IPS-NIHi7 (cell line): Measurements from ENCODE around the gene ALOXE3.
"Not testable (repeated sequence)": the region's sequence is repeated elsewhere in the genome, so short reads cannot be mapped to it uniquely, and the experiment has no call there.

Experiments used
- DNase-seq: peaks from one replicate; pipeline ENCODE4 v3.0.0; 2012; ENCODE audit warnings: mixed read lengths; ENCODE audit errors: extremely low spot score

Gene ALOXE3

DNA sequence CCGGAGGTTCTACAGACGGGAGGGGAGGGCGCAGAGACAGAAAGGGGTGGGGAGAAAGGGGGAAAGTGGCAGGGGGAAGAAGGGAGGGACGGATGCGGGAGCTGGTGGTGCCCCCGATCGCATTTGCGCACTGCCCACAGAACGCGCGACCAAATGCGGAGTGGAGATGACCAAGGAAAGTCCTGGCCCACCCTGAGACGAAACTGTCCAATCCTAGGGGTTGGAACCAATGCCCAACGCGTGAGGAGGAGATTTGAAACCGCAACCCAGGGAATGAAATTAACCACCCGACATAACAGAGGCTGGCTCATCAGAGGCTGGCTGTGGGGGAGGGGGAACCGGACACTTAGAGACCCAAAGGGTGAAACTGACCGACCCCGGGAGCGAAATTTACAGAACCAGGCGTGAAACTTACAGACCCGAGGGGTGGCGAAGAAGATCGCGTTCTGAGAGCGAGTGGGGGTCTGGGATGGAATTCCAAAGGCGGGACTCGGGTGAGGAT, 4.2 kb upstream of the ALOXE3 start:
- no peak for DNase-seq

- DNase-seq, result peak; percentile 67
Measured at GRCh38 chr17:8121681-8122421, 3.5 kb upstream of the ALOXE3 start.

DNA sequence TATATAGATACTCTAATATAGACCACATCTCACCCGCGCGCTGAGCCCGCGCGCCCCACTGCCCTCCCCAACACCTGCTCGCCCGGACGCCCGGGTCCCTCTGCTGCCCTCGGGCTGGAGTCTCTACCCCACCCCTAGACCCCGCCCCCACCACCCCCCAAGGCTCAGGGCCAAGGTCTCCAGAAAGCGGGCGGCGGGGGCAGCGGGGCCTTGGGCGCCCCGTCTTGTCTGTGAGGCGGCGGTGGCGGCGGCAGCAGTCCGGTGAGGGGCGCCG, 3.0 kb upstream of the ALOXE3 start:
- DNase-seq, result no peak

GRCh38 chr17:8120520-8121406, 2.4 kb upstream of the ALOXE3 start:
- DNase-seq, result peak; percentile 45

- DNase-seq, result no peak
Measured at GRCh38 chr17:8119581-8120519, 1.5 kb upstream of the ALOXE3 start.

DNA sequence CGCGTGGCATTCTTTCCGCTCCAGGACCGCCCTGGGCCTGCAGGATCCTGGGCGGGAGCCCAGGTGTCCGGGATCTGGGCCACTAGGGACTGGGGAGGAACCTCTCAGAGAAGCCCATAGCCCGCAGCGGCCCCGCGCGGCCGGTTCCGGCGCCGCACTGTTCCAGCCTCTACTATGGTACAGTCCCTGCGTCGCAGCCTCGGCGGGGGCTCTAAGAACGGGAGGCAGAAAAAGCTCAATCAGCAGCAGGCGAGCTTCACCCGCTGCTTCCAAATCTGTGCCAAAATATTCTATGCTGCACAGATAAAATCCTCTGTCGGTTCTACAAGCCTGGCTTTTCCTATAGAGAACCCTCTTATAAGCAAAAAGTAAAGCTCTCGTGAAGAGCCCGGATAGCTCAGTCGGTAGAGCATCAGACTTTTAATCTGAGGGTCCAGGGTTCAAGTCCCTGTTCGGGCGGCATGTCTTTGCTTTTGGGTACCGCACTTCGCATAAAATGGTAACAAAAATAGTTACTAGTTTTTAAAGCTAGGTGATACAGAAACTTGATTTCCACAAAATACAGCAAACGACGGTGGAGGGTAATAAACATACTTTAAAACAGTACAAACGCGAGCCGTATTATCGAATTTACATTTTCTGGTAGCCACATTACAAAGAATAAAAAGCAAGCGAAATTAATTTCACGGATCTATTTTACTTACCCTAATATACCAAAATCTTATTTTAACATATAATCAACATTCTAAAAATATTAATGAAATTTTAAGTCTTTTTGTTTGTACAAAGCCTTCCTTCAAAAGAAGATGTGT, 661 bp upstream of the ALOXE3 start:
- peak; percentile 78 for DNase-seq

- no peak for DNase-seq
Measured at GRCh38 chr17:8117367-8117979, 841 bp downstream of the ALOXE3 start.

DNA sequence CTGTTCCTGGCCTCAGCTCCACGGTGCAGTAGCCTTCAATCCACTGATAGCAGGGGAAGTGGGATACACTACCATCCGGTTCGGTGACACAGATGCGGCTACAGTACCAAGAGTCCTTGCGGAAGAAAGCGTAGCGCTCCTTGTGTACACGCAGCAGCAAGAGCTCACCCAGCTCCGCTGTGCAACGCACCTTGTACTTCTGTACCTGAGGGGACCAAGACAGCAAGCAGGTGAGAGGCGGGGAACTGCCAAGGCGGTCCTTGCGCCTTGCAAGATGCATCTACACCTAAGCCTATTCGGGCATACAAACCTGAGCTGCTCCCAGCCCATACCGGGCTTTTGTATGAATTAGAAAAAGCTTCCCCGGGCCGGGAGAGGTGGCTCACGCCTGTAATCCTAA, 1.5 kb downstream of the ALOXE3 start:
- no peak for DNase-seq

DNA sequence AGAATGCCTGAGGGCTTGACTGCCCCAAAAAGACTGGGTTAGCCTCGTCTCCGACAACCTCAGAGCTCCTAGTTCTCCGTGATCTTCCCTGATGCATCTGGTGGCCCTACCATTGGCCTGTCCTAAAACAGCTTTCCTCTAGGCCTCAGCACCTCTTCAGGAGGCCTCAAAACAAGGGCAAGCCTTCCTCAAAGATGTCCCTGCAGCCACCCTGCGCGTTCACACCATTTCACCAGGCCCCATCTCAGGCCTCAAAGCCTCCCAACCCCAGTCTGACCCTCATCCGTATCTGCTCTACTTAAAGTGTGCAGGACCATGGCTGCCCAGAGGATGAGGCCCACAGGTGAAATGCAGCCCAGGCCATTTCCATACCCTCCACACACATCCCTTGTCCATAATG, 7.4 kb downstream of the ALOXE3 start:
- DNase-seq, result no peak

DNA sequence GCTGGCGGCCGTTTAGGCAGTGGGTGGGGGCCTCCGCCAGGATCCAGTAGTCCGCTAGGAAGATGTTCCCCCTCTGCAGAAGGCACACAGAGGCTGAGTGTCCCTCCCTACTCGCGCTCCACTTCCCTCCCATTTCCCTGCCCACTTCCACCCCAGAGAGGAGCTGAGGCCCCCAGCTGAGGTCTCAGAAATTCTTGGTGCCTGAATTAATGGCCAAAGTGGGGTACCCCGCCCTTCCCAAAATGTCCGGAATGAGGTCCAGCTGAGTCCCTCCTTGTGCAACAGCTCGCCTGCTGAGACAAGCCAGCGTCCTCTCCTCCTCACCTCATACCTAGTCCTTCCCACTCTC, 7.9 kb downstream of the ALOXE3 start:
- DNase-seq, result no peak

- DNase-seq, result peak; percentile 87
Measured at GRCh38 chr17:8109661-8110455, 8.5 kb downstream of the ALOXE3 start.

GRCh38 chr17:8108972-8109660, 9.2 kb downstream of the ALOXE3 start:
- no peak for DNase-seq

- DNase-seq, result not testable (repeated sequence)
Measured at GRCh38 chr17:8106980-8107379, 11.3 kb downstream of the ALOXE3 start.

DNA sequence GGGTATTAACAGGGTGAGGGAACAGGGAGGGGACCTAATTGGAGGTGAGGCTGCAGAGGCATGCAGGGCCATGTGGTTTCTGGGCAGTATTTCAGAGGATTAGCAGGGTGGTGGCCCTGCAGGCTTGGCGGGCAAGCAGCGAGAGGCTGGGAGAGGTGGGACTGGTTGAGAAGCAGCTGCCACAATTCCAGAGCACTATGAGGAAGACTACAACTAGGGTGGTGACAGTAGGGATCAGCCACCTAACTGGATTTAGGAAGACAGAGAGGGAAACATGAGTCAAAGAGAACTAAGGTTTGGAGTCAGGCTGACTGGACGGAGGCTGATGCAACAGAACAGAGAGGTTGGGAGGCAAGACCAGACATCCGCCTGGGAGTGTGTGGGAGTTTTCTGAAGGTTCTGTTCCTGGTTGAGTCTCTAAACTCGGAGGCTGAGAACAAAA, 12.3 kb downstream of the ALOXE3 start:
- DNase-seq, result no peak

GRCh38 chr17:8104911-8105310, 13.4 kb downstream of the ALOXE3 start:
- DNase-seq, result no peak

DNA sequence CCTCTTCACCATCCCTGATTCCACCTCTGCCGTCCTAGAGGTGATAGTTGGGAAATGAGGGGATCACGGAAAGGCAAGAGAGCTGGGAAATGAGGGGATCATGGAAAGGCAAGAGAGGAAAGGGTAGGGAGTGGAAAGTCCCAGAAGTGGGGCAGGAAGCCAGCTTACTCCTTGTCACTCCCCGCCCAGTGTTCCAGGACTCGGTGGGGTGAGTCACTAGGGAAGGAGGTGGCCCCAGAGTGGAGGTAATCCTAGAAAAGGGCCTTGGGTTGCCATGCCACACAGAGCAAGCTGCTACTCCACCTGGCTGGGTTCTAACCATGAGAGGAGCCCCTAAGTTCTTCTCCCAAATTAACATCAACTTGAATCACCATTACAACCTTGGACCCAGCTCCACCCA, 14.8 kb downstream of the ALOXE3 start:
- no peak for DNase-seq

DNA sequence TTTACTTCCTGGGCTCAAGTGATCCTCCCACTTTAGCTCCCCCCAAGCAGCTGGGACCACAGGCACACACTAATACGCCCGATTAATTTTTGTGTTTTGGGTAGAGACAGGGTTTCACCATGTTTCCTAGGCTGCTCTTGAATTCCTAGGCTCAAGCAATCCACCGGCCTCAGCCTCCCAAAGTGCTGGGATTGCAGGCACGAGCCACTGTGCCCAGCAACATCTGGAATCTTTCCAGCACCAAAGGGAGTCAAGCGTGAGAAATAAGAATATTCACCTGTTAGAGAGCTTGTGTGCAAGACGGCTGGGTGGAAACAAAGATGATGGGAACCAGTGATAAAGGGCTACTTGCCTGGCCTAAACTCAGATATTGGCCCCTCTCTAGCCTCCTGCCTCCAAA, 16.6 kb downstream of the ALOXE3 start:
- no peak for DNase-seq

GRCh38 chr17:8100763-8101162, 17.6 kb downstream of the ALOXE3 start:
- no peak for DNase-seq

- no peak for DNase-seq
Measured at GRCh38 chr17:8100111-8100510, 18.2 kb downstream of the ALOXE3 start.
